A549 (cell line): Measurements from ENCODE around the gene ANKRD18A.

Experiments
- CTCF ChIP-seq: fragments of >200 bp; sonication (Bioruptor Twin); formaldehyde crosslinking; IDR thresholded peaks from 3 replicates; pipeline ENCODE4 v1.5.1; 2016
- EP300 ChIP-seq, 2 experiments: fragments of >200 bp; sonication (Bioruptor Twin); formaldehyde crosslinking; IDR thresholded peaks; 2 replicates in 1 of 2; 3 replicates in 1 of 2; pipeline ENCODE4 v1.6.1; 2016 to 2017
- MAFK ChIP-seq: fragments of 450-650 bp; IDR thresholded peaks from 2 replicates; pipeline ENCODE4 v1.6.1; 2014; ENCODE audit not compliant: partially characterized antibody
- MYC ChIP-seq: IDR thresholded peaks from 2 replicates; pipeline ENCODE4 v1.6.1; 2012; ENCODE audit warnings: mild to moderate bottlenecking, inconsistent platforms, low read length, improper control_type of control experiment, borderline replicate concordance
- NR3C1 ChIP-seq: fragments of >200 bp; sonication (Bioruptor Twin); formaldehyde crosslinking; IDR thresholded peaks from 3 replicates; pipeline ENCODE4 v1.6.1; 2017
- PHF8 ChIP-seq: fragments of 200-600 bp; sonication (generic); IDR thresholded peaks from 2 replicates; pipeline ENCODE4 v1.6.1; 2016; ENCODE audit warnings: low read depth, mild to moderate bottlenecking, antibody characterized with exemption, moderate library complexity, borderline replicate concordance
- RFX5 ChIP-seq: fragments of 450-650 bp; IDR thresholded peaks from 2 replicates; pipeline ENCODE4 v1.7.1; 2014; ENCODE audit warnings: antibody characterized with exemption, mild to moderate bottlenecking, moderate library complexity
- SREBF2 ChIP-seq: fragments of 450-650 bp; IDR thresholded peaks from 2 replicates; pipeline ENCODE4 v1.6.1; 2014; ENCODE audit warnings: mild to moderate bottlenecking, moderate library complexity
- ZNF302 ChIP-seq: fragments of 250-450 bp; sonication (Bioruptor Pico); IDR thresholded peaks from 2 replicates; pipeline ENCODE4 v1.9.0; 2021; ENCODE audit warnings: inconsistent platforms, mild to moderate bottlenecking, moderate library complexity
- TF ChIP-seq, protein P1 (sequence below): fragments of >200 bp; sonication (Bioruptor Twin); formaldehyde crosslinking; IDR thresholded peaks from 3 replicates; pipeline ENCODE4 v1.6.1; 2016
- TF ChIP-seq, protein P2 (sequence below): fragments of 250-450 bp; sonication (Bioruptor Pico); IDR thresholded peaks from 2 replicates; pipeline ENCODE4 v1.5.0; 2021; ENCODE audit warnings: mild to moderate bottlenecking, moderate library complexity, borderline replicate concordance
- TF ChIP-seq, protein P3 (sequence below): fragments of 450-650 bp; IDR thresholded peaks from 2 replicates; pipeline ENCODE4 v1.6.1; 2014; ENCODE audit warnings: antibody characterized with exemption

DNA sequence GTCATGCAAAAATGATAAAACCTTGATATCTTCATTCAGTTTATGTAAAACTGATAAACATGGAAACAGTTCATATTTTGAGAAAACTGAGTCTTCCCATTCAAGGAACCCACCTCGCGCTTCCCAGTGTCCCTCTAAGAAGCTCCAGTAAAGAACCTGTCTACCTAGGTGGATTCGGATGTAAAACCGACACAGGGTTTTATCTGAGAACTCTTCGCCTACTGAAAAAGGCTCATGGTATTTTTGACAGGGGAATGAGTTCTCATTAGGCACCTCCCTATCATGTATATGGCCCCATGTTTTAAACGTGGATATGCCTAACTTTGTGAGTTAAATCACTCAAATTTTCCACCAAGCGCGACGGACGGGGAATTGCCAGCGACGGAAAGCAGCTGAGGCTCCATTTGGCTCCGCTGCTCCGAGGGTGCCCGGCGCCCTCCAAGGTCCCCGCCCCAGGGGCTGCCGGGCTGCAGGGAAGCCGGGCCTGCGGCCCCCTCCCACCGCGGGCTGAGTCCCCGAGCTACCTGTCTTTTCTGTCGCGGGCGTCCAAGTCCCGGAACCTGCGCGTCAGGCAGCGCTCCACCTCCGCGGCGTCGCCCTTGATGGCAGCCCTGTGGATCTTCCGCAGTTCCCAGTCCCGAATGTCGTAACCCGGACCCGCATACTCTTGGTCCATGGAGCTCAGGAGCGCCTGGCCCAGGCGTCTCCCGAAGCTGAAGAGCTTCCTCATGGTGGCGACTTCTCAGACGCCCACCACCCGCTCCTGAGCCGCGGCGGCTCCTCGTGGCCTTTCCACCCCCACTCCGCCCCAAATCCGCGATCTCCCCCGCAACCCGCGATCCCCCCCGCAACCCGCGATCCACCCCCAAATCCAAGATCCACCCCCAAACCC is 594 bp downstream of the ANKRD18A start:
- no peak for TF ChIP-seq ZNF302 (CRISPR knock-in tag)
- no peak for TF ChIP-seq RFX5
- no peak for TF ChIP-seq NR3C1
- TF ChIP-seq, protein P1, sequence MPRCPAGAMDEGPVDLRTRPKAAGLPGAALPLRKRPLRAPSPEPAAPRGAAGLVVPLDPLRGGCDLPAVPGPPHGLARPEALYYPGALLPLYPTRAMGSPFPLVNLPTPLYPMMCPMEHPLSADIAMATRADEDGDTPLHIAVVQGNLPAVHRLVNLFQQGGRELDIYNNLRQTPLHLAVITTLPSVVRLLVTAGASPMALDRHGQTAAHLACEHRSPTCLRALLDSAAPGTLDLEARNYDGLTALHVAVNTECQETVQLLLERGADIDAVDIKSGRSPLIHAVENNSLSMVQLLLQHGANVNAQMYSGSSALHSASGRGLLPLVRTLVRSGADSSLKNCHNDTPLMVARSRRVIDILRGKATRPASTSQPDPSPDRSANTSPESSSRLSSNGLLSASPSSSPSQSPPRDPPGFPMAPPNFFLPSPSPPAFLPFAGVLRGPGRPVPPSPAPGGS = no peak
- TF ChIP-seq CTCF = no peak
- TF ChIP-seq MAFK = no peak
- TF ChIP-seq, protein P2, sequence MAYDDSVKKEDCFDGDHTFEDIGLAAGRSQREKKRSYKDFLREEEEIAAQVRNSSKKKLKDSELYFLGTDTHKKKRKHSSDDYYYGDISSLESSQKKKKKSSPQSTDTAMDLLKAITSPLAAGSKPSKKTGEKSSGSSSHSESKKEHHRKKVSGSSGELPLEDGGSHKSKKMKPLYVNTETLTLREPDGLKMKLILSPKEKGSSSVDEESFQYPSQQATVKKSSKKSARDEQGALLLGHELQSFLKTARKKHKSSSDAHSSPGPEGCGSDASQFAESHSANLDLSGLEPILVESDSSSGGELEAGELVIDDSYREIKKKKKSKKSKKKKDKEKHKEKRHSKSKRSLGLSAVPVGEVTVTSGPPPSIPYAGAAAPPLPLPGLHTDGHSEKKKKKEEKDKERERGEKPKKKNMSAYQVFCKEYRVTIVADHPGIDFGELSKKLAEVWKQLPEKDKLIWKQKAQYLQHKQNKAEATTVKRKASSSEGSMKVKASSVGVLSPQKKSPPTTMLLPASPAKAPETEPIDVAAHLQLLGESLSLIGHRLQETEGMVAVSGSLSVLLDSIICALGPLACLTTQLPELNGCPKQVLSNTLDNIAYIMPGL (CRISPR knock-in tag) = no peak
- TF ChIP-seq, protein P3, sequence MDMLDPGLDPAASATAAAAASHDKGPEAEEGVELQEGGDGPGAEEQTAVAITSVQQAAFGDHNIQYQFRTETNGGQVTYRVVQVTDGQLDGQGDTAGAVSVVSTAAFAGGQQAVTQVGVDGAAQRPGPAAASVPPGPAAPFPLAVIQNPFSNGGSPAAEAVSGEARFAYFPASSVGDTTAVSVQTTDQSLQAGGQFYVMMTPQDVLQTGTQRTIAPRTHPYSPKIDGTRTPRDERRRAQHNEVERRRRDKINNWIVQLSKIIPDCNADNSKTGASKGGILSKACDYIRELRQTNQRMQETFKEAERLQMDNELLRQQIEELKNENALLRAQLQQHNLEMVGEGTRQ = no peak
- no peak for TF ChIP-seq EP300 (IDR thresholded peaks at IDR 0.05)
- no peak for TF ChIP-seq MYC
- TF ChIP-seq SREBF2 = no peak
- 0 out of 2 replicates have a peak, but pooled peaks have one; percentile 48 for TF ChIP-seq PHF8
